Subcutaneous abdominal adipose tissue (tissue), 5 donors: ENCODE data around the gene ALOX5.
"Not testable (repeated sequence)": the region's sequence is repeated elsewhere in the genome, so short reads cannot be mapped to it uniquely, and the experiment has no call there.

Experiments
- H3K27ac ChIP-seq: one replicate; pipeline ENCODE4 v1.7.0; 2013; ENCODE audit warnings: low read depth, mild to moderate bottlenecking, inconsistent platforms, low read length, moderate library complexity
- H3K27me3 ChIP-seq, 5 donors: one replicate each; pipeline ENCODE4 v1.7.0; 2013; ENCODE audit warnings: low read length in 5 of 5, inconsistent platforms in 1 of 5; ENCODE audit not compliant: control insufficient read depth in 5 of 5, insufficient read depth in 4 of 5
- H3K36me3 ChIP-seq, 5 donors: one replicate each; pipeline ENCODE4 v1.7.0; 2013; ENCODE audit warnings: low read length in 5 of 5; ENCODE audit not compliant: control insufficient read depth in 5 of 5, insufficient read depth in 5 of 5
- H3K4me1 ChIP-seq, 5 donors: one replicate each; pipeline ENCODE4 v1.7.0; 2013; ENCODE audit warnings: low read length in 5 of 5, mild to moderate bottlenecking in 3 of 5, moderate library complexity in 1 of 5; ENCODE audit not compliant: control insufficient read depth in 5 of 5, insufficient read depth in 5 of 5
- H3K4me3 ChIP-seq, 5 donors: one replicate each; pipeline ENCODE4 v1.7.0; 2013; ENCODE audit warnings: low read length in 5 of 5, low read depth in 1 of 5
- H3K9ac ChIP-seq, 5 donors: one replicate each; pipeline ENCODE4 v1.7.0; 2013; ENCODE audit warnings: low read length in 5 of 5, mild to moderate bottlenecking in 4 of 5, moderate library complexity in 3 of 5
- H3K9me3 ChIP-seq, 5 donors: one replicate each; pipeline ENCODE4 v1.7.0; 2013; ENCODE audit warnings: low read length in 5 of 5; ENCODE audit not compliant: control insufficient read depth in 5 of 5
- donor health status: healthy.
- donor health status: healthy.
- donor health status: healthy.
- donor health status: healthy.
- donor health status: healthy.

The ALOX5 gene

GRCh38 chr10:45373576-45374349 is at the start of gene ALOX5:
Gene ALOX5 (plus strand): TSS chr10:45374216. CDS start chr10:45374280, 64 bp downstream.
- H3K9ac ChIP-seq, result peak within 1 kb of the TSS in 2 of 5 donors; percentile 41 to 58

GRCh38 chr10:45325116-45325515 is 48.9 kb upstream of the ALOX5 start:
- Histone ChIP-seq H3K9me3 (peaks cover 0 to 7% (median 0%) of the 10 kb centered on the region in 5 donors), H3K4me1 (no peaks in the 10 kb centered on the region), H3K9ac (no peak overlapping the region), H3K27me3 (no peaks in the 10 kb centered on the region), H3K27ac (no peak overlapping the region), H3K4me3 (no peak overlapping the region), H3K36me3 (no peaks in the 10 kb centered on the region)

More at GRCh38 chr10:45373576-45374349, at the start of gene ALOX5:
- peaks cover 0 to 34% (median 24%) of the 10 kb centered on the region in 5 donors for H3K4me1 ChIP-seq
- peaks cover 7 to 31% (median 28%) of the 10 kb centered on the region in 5 donors for H3K27me3 ChIP-seq
- H3K27ac ChIP-seq, result no peak within 1 kb of the TSS
- H3K36me3 ChIP-seq, result no peaks in the 10 kb centered on the region
- no peaks in the 10 kb centered on the region for H3K9me3 ChIP-seq
- H3K4me3 ChIP-seq, result peak within 1 kb of the TSS; percentile 61 to 65 (median 65)

DNA sequence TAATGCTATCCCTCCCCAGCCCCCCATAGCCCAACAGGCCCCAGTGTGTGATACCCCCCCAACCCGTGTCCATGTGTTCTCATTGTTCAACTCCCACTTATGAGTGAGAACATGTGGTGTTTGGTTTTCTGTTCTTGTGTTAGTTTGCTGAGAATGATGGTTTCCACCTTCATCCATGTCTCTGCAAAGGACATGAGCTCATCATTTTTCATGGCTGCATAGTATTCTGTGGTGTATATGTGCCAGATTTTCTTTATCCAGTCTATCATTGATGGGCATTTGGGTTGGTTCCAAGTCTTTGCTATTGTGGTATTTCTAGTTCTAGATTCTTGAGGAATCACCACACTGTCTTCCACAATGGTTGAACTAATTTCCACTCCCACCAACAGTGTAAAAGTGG is 47.2 kb upstream of the ALOX5 start:
- not testable (repeated sequence) for H3K27me3 ChIP-seq, H3K9me3 ChIP-seq, H3K27ac ChIP-seq, H3K4me1 ChIP-seq, H3K4me3 ChIP-seq, H3K9ac ChIP-seq, H3K36me3 ChIP-seq

GRCh38 chr10:45331824-45332223 is 42.2 kb upstream of the ALOX5 start:
- not testable (repeated sequence) for H3K27ac ChIP-seq, H3K27me3 ChIP-seq, H3K9me3 ChIP-seq, H3K9ac ChIP-seq, H3K36me3 ChIP-seq, H3K4me3 ChIP-seq, H3K4me1 ChIP-seq

GRCh38 chr10:45339894-45340293 is 34.1 kb upstream of the ALOX5 start:
- H3K9me3 ChIP-seq, result peaks cover 0 to 16% (median 6%) of the 10 kb centered on the region in 5 donors
- H3K27ac ChIP-seq, result no peak overlapping the region
- no peak overlapping the region for H3K4me3 ChIP-seq
- H3K36me3 ChIP-seq, result no peaks in the 10 kb centered on the region
- no peak overlapping the region for H3K9ac ChIP-seq
- no peaks in the 10 kb centered on the region for H3K27me3 ChIP-seq
- H3K4me1 ChIP-seq, result no peaks in the 10 kb centered on the region

DNA sequence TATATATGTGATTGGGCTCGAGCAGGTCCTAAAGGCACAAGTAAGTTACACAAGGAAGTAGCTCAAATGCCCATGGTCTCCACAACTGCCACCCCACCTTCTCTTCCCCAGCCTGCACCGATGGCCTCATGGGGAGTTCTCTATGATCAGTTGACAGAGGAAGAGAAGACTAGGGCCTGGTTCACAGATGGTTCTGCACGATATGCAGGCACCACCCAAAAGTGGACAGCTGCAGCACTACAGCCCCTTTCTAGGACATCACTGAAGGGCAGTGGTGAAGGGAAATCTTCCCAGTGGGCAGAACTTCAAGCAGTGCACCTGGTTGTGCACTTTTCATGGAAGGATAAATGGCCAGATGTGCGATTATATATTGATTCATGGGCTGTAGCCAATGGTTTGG is 33.6 kb upstream of the ALOX5 start:
- peaks cover 0 to 16% (median 6%) of the 10 kb centered on the region in 5 donors for H3K9me3 ChIP-seq
- H3K4me1 ChIP-seq, result not testable (repeated sequence)

DNA sequence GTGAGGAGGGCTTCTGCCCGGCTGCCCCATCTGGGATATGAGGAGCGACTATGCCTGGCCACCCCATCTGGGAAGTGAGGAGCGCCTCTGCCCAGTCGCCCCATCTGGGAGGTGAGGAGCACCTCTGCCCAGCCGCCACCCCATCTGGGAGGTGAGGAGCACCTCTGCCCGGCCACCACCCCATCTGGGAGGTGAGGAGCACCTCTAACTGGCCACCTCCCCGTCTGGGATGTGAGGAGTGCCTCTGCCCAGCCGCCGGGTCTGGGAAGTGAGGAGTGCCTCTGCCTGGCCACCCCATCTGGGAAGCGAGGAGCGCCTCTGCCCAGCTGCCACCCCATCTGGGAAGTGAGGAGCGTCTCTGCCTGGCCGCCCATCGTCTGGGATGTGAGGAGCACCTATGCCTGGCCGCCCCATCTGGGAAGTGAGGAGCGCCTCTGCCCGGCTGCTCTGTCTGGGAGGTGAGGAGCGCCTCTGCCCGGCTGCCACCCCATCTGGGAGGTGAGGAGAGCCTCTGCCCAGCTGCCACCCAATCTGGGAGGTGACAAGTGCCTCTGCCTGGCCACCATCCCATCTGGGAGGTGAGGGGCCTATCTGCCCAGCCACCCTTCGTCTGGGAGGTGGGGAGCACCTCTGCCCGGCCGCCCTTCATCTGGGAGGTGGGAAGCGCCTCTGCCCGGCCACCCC is 27.2 kb upstream of the ALOX5 start:
- H3K36me3 ChIP-seq, H3K4me3 ChIP-seq, H3K27me3 ChIP-seq, H3K9ac ChIP-seq, H3K27ac ChIP-seq, H3K9me3 ChIP-seq, H3K4me1 ChIP-seq: not testable (repeated sequence)

More for the DNA sequence above, 33.6 kb upstream of the ALOX5 start:
- not testable (repeated sequence) for H3K36me3 ChIP-seq, H3K4me3 ChIP-seq, H3K27me3 ChIP-seq, H3K9ac ChIP-seq, H3K27ac ChIP-seq

- not testable (repeated sequence) for H3K9me3 ChIP-seq, H3K36me3 ChIP-seq, H3K4me3 ChIP-seq, H3K9ac ChIP-seq, H3K27ac ChIP-seq, H3K27me3 ChIP-seq, H3K4me1 ChIP-seq
Observed at GRCh38 chr10:45347464-45347863, 26.6 kb upstream of the ALOX5 start.

GRCh38 chr10:45348196-45348765 is 25.7 kb upstream of the ALOX5 start:
- H3K9me3 ChIP-seq, H3K36me3 ChIP-seq, H3K27ac ChIP-seq, H3K9ac ChIP-seq, H3K4me3 ChIP-seq, H3K4me1 ChIP-seq, H3K27me3 ChIP-seq: not testable (repeated sequence)

GRCh38 chr10:45353186-45353585 is 20.8 kb upstream of the ALOX5 start:
- H3K4me3 ChIP-seq, result no peak overlapping the region
- no peak overlapping the region for H3K9ac ChIP-seq
- H3K27ac ChIP-seq, result no peak overlapping the region
- H3K9me3 ChIP-seq, result no peaks in the 10 kb centered on the region
- peaks cover 0 to 10% (median 2%) of the 10 kb centered on the region in 5 donors for H3K4me1 ChIP-seq
- H3K27me3 ChIP-seq, result no peaks in the 10 kb centered on the region
- H3K36me3 ChIP-seq, result no peaks in the 10 kb centered on the region
